ENCODE data around the gene NDUFAF8.
"Not testable (repeated sequence)": the region's sequence is repeated elsewhere in the genome, so short reads cannot be mapped to it uniquely, and the experiment has no call there.

Gene NDUFAF8

GRCh38 chr17:81223762-81224130 is 15.4 kb upstream of the NDUFAF8 start:
- peak in 1 of 6 experiments; percentile 42 for DNase-seq

GRCh38 chr17:81227630-81228029 is 11.5 kb upstream of the NDUFAF8 start:
- not testable (repeated sequence) for DNase-seq

DNA sequence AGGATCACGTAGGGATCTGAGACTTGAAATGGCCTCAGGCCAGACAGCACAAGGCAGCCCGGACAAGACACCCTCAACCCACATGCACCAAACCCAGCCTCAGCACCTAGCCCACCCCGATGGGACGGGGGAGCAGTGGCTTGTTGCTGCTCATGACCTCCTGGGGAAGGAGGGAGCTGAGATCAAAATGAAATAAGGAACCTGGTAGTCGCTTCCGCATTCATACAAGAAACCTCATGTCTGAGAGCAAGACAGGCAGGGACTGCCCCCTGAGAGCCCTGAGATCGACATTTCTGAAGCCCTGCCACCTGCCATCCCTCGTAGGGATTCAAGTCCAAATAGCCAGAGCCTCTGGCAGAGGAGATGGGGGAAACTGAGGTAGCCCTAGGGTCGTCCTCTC is 10.7 kb upstream of the NDUFAF8 start:
- DNase-seq: no peak

DNA sequence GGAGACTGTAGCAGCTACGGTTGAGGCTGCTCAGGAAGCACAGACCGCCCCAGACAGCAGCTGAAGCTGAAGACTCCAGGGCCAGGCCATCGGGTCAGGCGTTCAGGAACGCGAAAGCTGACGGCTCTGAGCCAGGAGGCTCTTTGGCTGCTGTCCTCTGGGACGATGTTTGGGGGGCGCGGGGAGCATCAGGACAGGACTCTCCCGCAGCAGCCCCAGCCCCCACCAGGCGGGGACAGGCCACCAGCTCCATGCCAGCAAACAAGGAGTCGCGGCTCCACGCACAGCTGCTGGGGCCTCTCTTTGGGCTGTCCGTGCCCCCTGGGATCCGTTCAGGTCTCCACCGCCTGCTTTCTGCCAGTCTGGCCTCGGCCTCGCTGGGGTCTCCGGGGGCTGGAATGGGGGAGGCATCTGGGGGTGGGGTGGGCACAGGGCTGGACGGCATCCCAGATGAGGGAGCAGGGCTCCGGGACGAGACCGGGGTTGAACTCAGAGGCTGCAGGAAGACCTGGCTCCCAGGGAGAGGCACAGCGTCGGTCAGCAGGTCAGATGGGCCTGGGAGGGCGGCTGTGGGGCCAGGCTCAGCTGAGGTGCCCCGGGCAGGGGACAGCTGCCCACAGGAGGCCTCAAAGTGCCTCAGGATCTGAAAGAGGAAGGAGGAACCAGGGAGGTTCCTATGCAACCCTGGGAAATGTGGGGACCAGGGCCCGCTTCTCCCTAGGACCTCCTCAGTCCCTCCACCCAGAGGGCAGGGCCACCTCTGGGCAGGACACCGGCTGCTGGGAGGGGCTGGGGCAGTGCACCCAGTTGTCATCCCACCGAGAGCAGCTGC is 10.1 kb upstream of the NDUFAF8 start:
- DNase-seq: no peak

GRCh38 chr17:81229666-81229920 is 9.5 kb upstream of the NDUFAF8 start:
- no peak for DNase-seq

- no peak for DNase-seq
Observed at GRCh38 chr17:81230043-81230820, 8.9 kb upstream of the NDUFAF8 start.

DNA sequence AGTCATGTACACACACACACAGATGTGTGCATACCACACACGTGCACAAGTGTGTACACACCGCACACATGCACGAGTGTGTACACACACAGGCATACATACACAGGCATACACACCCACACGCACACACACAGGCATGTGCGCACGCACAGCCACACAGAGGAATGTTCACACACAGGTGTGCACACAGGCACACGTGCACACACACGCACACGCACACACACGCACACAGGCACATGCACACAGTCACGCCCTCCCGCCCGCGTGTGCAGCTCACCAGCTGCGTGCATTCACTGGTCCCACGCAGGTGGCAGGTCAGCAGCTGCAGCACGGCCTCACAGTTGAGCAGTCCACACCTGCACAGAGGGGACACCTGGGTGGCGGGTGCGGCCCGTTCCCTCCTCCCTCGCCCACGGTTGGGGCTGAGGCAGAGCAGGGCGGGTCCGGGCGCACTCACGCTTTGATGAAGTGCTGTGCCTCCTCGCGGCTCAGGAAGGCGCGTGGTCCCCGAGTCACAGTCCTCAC is 7.9 kb upstream of the NDUFAF8 start:
- no peak for DNase-seq

DNA sequence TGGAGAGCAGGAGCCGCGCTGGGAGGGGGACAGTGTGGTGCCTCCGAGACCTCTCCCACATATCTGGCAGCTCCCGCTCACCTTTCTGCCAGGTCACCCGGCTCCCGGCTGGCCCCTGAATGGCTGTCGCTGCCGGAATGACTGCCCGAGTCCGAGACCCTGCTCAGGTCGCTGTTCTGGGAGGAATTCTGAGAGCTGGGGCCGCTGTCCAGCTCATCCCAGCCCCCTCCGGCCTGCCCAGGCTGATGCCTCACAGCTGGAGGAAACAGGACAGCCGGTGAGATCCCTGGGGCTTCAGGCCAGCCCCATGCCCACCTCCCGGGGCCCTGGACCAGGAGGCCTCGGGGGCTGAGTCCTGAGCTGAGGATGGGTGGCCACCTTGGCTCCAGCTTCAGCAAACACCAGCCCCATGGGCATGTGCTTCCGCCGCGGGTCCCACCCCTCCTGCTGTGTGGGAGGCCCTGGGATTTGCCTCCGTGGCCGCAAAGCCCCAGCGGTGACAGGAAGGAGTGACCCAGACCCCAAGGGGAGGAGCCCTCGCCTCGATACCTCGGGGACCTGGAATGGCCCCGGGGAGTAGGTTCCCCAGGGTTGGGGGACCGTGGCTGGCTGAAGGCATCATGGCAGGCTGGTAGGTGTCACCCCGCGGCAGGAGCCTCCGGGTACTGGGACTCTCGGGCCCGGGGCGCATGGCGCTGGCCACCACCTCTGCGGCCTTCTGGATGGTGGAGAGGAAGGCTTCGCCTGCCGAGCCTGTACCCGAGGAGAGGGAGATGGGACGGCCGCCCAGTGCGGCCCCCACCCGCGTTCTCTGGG is 7.1 kb upstream of the NDUFAF8 start:
- DNase-seq: no peak

GRCh38 chr17:81232616-81233241 is 6.4 kb upstream of the NDUFAF8 start:
- DNase-seq: no peak

- no peak for DNase-seq
Observed at GRCh38 chr17:81233316-81233715, 5.8 kb upstream of the NDUFAF8 start.

DNA sequence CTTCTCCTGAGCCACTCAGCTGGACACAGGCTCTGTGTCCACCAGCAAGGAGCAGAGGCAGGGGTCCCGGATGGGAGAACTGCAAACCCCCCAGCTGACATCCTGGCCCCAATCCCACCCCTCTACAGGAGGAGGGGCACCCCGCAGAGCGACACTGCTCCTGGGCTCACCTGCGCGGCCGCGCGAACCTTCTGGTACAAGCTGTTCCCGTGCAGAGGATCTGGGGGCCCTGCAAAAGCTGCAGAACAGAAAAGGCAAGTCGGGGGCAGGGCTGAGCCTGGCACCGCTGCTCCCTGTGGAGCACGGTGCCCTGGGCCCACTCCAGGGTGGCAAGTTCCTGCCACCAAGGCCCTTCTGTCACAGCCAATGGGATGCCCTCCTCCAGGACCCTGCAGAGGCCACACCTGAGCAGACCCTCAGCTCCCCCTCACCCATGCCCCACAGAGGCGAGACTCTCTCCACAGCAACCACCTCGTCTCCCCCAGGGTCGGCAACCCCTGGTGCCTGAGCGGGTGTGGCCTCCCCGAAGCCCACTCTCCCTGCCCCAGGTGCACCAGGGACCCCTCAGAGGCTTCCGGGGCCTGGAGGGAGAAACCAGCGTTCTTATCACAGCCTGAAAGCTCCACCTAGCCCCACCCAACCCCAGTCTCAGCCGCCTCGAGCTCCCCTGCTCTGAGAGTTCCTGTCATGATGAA is 5.2 kb upstream of the NDUFAF8 start:
- DNase-seq: no peak

GRCh38 chr17:81234506-81234855 is 4.6 kb upstream of the NDUFAF8 start:
- DNase-seq: no peak

- no peak for DNase-seq
Observed at GRCh38 chr17:81234940-81235821, 3.9 kb upstream of the NDUFAF8 start.

GRCh38 chr17:81235822-81236740 is 3.0 kb upstream of the NDUFAF8 start:
- no peak for DNase-seq

DNA sequence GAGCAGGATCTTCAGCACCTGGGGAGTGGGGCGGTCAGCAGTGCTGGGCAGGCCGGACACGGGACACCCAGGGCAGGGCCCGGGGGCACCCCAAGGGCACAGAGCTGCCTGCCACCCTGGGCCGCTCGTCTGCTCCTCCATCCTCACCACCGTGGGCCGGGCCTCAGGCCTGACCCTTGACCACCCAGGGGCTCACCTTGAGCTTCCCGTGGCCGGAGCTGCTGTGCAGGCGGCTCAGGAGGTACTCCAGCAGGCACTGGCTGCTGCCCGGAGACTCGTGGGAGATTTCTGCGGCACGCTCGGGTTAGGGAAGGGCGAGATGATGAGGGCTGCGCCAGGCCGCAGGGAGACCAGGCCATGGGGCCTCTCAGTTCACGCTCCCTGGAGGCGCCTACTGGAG is 2.3 kb upstream of the NDUFAF8 start:
- DNase-seq: no peak

DNA sequence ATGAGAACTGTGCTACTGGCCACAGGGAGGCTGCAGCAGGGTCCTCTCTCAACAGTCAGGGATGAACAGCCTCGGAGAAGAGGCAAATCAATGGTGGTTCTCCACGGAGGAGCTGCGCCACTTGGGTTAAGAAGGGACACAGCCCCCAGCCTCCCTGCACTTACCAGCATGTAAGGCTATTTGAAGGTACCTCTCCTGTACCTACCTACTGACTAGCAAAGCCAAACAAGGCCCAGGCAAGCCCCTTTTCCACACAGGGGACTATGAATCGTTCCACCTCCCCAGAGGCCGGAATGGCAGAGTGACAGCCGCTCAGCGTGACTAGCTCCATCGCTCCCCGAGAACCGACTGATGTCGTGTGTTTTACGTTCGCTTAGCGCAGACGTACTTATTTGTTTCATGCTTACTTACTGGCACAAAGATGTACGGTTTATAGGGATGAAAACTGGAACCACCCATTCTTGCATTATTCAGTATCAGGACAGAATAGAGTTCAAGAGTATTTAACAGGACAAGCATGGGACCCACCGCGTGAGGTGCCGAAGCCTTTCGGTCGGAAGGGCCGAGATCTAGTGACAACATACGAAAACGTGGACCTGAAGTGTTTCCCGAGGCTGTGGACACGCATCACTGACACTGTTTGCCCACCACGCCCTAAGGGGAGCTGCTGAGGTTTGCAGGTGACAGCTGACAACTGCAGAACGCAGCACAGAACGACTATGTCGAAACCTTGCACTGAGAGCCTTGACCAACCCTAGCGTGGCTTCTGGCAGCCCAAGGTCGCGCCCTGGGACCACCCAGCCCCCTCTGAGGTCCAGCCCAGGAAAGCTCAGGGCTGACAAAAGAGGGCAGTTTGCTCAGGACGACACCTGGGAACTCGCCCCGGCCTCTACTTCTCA is 1.3 kb upstream of the NDUFAF8 start:
- no peak for DNase-seq

DNA sequence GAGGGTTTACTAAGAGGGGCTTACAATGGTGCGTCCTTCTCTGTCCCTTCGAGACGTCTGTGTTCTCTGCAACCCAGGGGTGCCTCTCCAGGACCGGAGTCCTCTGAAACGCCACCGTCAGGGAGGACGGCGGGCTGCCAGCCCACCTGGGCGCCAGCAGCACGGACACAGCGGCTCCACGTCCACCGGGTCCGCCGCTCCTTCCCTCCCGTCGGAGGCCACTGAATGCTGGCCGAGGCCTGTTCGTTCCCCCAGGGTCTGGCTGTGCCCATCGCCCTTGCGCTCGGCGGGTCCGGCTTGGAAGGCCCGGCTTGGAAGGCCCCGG is 666 bp upstream of the NDUFAF8 start:
- DNase-seq: no peak

- DNase-seq: peak in 3 of 6 experiments; percentile 13 to 26 (median 21)
Observed at GRCh38 chr17:81239714-81240555, 817 bp downstream of the NDUFAF8 start.
